C4-2B (cell line): ENCODE results near the gene RELN.

Experiments used
- CTCF ChIP-seq: fragments of 450-650 bp; conservative IDR thresholded peaks from 2 replicates; pipeline ENCODE4 v1.5.1; 2017; ENCODE audit warnings: mild to moderate bottlenecking
- ZFX ChIP-seq: fragments of 450-650 bp; IDR thresholded peaks from 2 replicates; pipeline ENCODE4 v1.6.1; 2017

- no peak for TF ChIP-seq CTCF
- no peak for TF ChIP-seq ZFX
Measured at GRCh38 chr7:103751311-103751880, 238.1 kb downstream of the RELN start.
